Fibroblast of skin of abdomen (primary cell): Measurements from ENCODE around the gene DRC7. TPM values are rescaled to one million over a fixed set of nuclear protein-coding genes. Genes with fewer than 3 reads are reported as not detected.

Experiments used
- DNase-seq: peaks from one replicate; pipeline ENCODE4 v3.0.0-alpha.2; 2013
- polyA plus RNA-seq, 2 experiments: library from polyadenylated mRNA; unstranded; fragments of 120-200 nt; gene quantifications; one replicate each; pipeline ENCODE4 v1.2.1, GENCODE V29; 2013; ENCODE audit not compliant: insufficient read length in 2 of 2

Gene DRC7, protein sequence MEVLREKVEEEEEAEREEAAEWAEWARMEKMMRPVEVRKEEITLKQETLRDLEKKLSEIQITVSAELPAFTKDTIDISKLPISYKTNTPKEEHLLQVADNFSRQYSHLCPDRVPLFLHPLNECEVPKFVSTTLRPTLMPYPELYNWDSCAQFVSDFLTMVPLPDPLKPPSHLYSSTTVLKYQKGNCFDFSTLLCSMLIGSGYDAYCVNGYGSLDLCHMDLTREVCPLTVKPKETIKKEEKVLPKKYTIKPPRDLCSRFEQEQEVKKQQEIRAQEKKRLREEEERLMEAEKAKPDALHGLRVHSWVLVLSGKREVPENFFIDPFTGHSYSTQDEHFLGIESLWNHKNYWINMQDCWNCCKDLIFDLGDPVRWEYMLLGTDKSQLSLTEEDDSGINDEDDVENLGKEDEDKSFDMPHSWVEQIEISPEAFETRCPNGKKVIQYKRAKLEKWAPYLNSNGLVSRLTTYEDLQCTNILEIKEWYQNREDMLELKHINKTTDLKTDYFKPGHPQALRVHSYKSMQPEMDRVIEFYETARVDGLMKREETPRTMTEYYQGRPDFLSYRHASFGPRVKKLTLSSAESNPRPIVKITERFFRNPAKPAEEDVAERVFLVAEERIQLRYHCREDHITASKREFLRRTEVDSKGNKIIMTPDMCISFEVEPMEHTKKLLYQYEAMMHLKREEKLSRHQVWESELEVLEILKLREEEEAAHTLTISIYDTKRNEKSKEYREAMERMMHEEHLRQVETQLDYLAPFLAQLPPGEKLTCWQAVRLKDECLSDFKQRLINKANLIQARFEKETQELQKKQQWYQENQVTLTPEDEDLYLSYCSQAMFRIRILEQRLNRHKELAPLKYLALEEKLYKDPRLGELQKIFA
- polyA plus RNA-seq (2013, experiment 1 of 2; ENCODE audit: insufficient read length) = not detected
- not detected for polyA plus RNA-seq (2013, experiment 2 of 2; ENCODE audit: insufficient read length)

DNA sequence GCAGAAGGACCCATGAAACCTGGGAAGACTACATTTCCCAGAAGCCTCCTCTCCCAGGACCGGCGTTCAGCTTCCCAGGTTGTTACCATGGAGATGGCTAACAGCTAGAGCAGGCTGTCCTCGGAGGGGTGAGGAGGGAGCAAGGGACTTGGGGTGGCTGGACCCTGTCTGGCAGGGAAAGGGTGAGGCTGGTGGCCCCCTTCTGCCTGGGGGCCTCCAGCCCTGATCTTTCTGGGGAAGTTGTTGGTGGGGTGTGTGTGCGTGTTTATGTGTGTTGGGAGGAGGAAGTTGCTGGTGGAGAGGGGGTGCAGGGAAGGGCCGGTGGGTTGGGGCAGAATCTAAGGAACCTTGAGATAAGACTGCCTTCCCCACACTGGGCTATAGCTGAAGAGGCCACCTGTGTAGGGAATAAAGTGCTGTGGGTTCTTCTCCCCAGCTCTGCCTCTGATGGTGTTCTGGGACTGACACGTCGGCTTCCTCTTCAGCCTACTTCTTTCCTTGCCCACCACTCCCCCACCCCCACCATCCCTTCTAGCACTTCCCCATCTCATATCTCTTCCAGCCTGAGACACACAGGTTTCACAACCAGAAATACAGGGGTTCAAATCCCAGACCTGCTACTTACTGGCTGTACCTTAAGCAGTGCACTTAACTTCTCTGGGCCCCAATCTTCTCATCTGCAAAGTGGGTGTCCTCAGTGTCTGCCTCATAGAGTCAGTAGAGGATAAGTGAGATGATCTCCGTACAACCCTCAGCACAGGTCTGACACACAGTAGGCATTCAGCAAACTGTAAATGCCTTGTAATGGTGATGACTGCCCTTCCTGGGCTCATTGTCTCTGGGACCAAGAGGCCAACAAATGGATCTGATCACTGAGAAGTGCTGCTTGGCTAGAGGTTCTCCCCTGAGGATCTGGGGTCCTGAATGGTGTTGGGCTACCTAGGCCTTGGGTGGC lies at the start of gene DRC7:
DRC7 (plus strand) TSS at position 82 of the 955 bp plus-strand sequence. CDS start 3,144 bp downstream, outside the sequence.
- DNase-seq = peak; percentile 14

DNA sequence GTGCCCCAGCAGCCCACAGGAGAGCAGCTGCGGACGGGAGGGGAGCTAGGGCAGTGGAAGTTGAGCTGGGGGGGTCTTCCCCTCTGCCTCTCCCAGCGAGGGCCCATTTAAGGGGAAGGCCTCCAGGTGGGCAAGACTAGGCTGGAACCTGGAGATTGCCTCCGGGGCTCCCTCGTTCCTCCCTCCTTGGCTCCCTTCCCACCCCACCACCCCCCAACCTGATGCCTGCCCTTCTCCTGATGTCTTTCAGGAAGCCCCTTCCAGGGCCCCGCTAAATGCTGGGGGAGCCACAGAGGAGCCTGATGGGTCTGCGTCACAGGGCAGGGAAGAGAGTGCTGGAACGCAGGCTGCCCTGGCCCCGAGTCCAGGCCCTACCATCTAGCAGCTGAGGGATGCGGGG lies 49.4 kb upstream of the DRC7 start:
- DNase-seq = no peak

DNA sequence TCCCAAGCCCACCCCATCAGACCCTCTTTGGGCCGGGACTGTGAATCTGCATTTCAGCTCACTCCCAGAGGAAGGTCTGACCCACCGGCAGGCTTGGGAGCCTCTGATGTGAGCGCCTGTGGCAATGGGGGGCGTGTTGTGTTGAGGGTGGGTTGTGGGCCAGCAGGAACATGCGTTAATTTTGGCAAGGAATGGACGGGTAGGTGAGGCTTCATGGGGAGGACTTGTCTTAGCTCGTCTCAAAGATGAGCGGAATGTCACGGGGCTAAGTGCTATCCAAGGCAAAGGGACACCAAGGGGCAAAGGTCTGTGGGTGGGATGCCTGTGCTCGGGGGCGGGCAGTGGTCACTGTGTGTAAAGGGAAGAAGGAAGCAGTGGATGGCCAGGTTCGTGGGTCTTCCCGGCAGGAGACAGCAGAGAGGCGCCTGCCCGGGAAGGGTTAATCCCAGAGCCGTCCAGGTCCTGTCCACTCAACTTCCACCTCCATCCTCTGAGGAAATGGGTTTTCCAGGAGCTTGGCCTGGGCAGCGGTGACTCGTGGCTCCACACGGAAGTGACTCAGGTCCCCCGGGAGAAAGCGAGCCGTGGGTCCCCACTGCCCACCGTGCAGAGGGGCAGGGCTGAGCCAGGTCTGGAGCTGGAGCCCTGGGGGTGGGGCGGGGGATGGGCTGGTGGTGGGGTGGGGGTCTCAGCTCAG lies 48.8 kb upstream of the DRC7 start:
- DNase-seq = peak; percentile 27

DNA sequence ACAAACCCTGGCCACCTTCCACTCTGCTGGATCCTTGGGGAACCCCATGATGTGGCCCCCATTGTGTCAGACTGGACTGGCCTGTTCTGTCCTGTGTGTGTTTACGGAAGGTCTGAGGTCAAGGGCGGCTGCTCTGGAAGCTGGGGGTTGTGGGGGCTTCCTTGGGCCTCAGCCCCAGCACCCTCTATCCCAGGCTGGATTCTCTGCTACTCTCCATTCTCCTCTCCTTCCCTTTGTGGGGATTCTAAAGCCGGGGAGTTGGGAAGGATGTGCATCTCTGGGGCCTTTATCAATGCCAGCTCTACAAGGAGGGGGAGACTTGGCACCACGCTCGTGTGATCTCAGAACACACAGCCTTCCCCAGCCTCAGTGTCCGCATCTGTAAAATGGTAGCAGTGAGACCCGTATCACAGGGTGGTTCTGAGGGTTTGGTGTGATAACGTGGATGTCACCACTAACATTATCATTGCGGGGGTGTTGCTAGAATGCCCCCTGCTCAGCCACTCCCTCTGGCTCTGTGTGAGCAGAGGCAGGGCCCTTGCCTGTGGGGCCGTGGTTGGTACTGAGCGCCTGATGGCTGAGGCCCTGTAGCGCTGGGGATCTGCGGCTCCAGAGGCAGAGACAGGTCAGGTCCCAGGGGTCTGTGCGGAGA lies 48.1 kb upstream of the DRC7 start:
- DNase-seq = no peak

DNA sequence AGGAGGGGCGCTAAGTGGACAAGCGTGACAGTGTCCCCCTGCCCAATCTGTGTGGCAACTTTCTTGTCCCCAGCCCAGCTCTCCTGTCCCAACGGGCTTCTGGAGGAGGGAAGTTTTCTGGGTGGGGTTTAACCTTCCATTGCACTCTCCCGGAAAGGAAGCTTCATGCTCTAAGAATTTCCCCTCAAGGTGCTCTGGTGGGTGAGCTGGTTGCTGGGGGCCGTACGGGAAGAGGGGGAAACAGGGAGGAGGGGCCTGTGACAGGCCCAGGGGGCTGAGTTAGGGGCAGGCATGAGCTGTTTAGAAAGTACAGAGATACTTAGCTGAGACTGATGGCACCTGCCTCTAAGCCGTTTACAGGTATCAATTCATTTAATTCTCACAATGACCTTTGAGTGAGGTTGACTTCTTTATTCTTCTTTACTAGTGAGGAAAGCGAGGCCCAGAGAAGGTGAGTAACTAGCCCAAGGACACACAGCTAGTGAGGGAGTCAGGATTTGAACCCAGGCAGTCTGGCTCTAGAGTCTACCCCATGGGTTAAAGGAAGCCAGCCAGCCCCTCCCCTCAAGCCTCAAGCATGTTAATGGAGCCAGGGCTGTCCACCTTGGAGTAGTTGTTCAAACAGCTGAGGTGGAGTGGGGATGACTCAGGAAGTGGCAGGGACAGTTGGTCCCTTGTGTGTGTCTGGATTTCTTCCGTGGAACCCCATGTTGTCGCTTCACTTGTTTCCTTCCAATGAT lies 47.3 kb upstream of the DRC7 start:
- no peak for DNase-seq

DNA sequence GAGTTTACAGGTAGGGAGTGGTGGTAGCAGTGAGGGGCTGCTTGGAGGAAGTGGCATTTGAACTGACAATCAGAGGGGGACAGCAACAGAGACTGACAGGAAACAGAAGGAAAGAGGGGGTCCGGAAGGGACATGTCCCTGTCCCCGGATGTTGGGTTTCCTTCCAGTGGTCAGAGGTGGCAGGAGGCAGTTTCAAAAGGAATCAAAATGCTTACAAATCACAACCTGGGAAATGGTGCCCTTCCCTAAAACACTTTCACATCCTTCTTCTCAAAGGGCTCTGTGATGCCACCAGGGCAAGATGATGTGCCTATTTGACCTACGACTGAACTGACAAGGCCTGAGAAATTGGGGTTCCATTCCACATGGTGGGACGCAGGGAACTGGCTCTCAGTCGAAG lies 46.5 kb upstream of the DRC7 start:
- DNase-seq = no peak

DNA sequence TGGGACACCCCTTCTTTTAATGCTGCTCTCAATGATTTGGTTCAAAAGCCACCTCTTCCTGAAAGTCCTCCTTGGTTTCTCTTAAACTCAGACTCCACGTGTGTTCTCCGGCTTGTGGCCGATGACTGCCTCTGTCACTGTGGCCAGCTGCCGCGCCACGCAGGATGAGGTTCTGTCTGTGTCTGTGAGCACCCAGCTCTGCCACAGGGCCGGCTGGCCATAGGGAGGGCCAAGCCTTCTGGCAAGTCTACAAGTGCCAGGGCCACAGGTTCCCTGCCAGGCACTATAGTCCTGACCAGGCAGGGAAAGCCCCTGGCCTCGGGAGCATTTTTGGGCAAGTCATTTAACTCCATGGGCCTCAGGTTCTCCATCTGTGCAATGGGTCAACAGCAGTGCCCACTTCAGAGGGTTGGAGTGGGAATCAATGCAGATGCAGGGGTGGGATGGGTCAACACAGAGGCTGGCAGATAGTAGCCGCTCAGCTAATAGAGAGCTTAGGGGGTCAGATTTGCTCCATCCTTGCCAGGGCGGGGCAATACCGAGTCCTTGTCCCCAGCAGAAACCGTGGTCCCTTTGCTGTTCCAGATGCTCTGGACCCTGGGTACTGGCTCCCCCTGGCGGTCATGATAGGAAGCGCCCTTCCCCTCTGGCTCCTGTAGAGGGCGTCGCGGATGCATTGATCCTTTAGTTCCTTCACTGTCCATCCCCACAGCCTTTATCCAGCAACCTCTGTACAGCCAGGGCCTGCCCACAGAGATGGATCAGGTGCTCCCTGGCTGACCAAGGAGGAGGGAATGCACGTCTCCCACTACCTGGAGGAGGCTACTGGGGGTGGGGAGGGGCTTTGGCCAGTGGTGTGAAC lies 45.8 kb upstream of the DRC7 start:
- DNase-seq = peak; percentile 63

DNA sequence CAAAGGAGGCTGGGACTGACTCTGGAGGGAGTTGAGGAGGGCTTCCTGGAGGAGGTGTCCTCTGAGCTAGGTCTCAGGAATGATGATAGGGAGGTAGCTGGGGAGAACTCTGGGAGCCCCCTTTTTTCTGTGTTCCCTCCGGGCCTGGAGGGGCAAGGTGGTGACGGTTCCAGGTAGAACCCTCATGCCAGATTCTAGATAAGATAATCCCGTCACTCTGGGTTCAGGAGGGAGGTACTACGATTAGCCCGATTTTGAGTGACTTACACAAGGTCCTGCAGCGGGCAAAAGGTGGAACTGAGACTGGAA lies 45.2 kb upstream of the DRC7 start:
- no peak for DNase-seq

DNA sequence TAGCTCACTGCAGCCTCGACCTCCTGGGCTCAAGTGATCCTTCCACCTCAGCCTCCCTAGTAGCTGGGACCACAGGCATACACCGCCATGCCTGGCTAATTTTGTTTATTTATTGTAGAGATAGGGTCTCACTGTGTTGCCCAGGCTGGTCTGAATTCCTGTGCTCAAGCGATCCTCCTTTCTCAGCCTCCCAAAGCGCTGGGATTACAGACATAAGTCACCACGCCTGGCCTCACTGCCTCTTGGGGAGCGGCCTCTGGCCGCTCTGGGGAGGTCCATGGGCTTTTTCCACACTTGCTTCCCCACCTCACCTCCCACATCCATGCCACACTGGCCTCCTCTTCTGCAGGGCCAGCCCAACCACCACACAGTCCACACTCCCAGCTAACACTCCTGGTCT lies 44.8 kb upstream of the DRC7 start:
- no peak for DNase-seq

DNA sequence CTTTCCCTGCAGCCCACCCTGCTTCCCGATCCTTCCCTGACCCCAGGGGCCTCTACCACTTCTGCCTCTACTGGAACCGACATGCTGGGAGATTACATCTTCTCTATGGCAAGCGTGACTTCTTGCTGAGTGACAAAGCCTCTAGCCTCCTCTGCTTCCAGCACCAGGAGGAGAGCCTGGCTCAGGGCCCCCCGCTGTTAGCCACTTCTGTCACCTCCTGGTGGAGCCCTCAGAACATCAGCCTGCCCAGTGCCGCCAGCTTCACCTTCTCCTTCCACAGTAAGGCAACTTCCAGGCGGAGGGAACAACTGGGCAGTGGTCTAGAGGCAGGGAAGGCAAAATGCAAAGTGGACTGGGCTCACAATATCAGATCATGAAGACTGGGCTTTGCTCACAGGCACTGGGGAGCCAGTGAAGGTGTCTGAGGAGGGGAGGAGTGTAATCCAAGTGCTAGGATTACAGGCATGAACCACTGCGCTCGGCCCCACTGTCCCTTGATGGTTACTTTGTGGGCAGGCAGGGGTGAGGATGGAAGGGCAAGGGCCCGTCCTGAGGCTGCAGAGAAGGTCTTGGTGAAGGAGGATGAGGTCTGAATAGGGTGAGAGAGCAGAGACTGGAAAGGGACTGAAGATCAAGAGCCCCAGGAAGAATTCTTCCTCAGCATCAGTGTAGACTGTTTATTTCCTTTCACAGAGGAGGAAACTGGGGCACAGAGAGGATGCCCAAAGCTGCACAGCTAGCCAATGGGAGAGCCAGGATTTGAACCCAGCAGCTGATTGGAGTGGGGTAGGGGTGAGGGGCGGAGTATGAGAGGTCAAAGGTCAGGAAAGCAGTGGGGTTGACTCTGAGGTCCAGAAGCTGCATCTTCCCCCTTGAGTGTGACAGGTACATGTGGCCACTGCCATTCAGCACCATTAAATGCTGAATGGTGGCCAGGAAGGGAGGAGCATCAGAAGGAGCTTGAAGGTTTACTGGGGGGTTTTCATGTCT lies 43.0 kb upstream of the DRC7 start:
- DNase-seq = no peak

DNA sequence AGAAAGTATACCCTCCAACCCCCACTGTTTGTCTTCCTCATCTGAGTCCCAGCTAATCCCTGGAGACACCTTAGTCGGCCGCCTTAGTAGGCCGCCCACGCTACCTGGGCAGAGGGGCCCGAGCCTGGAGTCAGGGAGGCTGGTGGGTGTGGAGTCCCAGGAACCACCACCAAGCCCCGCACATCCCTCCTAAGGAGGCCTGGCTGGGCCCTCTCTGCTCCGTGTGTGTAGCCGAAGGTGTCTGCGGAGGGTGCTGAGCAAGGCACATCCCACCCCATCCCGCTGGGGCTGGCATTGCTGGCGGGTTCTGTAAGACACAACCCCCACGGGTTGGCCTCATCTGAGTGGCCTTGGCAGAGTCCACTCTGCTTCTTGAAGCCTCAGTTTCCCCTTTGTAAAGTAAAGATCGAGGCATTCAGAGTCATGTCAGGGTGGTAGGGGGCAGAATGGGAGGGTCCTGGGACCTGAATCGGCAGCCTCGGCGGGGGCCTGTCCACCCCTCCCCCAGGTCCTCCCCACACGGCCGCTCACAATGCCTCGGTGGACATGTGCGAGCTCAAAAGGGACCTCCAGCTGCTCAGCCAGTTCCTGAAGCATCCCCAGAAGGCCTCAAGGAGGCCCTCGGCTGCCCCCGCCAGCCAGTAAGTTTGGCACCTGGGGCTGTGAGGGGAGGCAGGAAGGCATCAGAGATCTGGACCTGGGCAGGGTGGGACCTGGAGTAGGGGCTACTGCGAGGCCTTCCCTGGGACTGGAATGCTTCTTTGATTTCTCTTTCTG lies 41.7 kb upstream of the DRC7 start:
- no peak for DNase-seq

DNA sequence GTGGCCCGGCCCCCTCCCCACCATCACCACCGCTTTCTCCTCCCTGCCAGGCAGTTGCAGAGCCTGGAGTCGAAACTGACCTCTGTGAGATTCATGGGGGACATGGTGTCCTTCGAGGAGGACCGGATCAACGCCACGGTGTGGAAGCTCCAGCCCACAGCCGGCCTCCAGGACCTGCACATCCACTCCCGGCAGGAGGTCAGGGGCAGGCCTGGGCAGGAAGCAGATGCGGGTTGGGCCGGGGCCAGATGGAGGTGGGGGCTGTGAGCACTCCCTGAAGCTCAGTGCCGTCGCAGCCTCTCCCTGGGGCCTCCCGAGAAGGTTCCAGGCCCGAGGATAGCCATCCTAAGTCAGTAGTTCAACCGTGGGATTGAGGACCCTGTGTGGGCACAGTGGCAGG lies 40.7 kb upstream of the DRC7 start:
- no peak for DNase-seq

DNA sequence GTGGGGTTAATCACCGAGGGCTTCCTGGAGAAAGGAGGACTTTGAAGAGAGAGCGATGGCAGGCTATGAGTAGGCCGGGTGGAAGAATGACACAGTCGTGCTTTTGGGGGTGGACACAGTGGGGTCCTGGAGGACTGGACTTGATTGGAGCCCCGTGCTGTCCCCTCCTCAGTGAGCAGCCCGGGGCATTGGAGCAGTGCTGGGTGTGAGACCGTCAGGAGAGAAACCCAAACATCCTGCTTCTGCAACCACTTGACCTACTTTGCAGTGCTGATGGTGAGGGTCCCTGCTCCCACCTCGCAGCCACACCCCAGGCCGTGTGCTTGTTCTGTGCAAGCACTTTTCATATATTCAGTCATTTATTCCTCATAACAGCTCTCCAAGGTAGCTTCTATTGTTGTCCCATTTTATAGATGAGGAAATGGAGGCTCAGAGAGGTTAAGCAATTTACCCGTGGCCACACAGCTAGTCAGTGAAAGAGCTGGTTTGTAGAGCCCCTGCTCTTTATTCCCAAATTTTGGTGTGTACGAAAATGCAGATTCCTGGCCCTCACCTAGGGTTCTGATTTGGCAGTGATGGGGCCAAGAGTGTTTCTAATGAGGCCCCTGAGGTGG lies 38.2 kb upstream of the DRC7 start:
- DNase-seq = no peak

DNA sequence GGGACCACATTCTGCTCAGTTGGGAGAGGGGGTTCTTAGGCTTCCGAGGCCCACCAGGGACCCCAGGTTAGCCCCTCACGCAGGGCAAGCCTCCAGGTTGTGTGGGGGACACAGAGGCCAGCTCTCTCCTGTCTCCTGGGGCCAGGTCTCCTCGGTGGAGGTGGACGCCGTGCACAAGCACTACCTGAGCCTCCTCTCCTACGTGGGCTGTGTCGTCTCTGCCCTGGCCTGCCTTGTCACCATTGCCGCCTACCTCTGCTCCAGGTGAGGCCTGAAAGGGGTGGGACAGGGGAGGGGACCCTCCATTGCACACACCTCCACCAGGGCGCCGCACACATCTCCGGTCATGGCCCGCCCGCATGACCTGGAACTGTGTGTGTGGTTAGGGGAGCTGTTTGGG lies 37.4 kb upstream of the DRC7 start:
- DNase-seq = no peak

DNA sequence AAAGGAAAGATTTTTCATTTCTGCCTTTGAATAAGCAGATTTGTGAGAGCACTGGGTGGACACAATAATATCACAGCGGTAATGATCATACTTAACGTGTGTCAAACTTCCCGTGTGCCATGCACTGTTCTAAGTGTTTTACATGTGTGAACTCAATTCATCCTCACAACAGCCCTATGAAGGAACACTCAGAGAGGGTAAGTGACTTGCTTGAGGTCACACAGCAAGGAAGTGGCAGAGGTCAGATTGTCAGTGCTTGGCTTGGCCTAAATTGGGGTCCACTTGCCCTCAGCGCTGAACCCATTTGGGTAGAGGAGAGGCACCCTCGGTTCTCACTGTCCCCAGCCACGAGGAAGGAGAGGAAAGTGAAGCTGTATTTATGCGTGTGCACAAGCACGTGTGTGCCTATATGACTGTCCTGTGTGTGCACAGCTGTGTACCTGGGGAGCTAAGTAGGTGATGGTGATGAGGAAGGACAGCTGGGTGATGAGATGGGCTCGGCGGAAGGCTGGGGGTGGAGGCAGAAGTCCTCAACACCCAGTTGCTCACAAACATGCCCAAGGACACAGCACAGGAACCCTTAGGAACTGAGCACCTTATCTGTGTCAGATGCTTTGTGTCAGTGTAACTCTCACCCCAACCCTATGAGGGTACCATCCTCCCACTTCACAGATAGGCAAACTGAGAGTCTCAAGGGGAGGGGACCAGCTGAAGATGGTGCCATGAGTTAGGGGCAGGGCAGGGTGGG lies 36.3 kb upstream of the DRC7 start:
- no peak for DNase-seq
